GM21381 (cell line): ENCODE results near the gene ZNF302.
"Not testable (repeated sequence)": the region's sequence is repeated elsewhere in the genome, so short reads cannot be mapped to it uniquely, and the experiment has no call there.

Experiments
- ATAC-seq: cut with Tn5 transposase; IDR thresholded peaks from one replicate; pipeline ENCODE4 v1.9.1; 2021; ENCODE audit warnings: mild to moderate bottlenecking, moderate library complexity; ENCODE audit not compliant: unreplicated experiment

The ZNF302 gene

GRCh38 chr19:34669305-34669704 is 8.2 kb upstream of the ZNF302 start:
- ATAC-seq = no peak

DNA sequence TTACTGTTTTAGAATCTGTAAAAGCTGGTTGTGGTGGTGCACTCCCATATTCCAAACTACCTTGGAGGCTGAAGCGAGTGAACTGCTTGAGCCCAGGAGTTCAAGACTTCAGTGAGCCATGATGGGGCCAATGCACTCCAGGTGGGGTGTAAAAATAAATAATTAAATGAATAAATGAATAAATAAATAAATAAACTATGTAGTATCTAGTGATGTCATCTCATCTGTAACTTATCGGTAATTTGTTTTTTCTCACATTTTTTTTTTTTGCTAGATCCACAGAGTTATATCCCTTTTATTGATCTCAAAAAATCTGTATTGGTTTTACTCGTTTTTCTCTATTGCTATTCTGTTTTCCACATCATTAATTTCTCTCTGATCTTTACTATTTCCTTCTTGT is 5.5 kb upstream of the ZNF302 start:
- ATAC-seq = no peak

DNA sequence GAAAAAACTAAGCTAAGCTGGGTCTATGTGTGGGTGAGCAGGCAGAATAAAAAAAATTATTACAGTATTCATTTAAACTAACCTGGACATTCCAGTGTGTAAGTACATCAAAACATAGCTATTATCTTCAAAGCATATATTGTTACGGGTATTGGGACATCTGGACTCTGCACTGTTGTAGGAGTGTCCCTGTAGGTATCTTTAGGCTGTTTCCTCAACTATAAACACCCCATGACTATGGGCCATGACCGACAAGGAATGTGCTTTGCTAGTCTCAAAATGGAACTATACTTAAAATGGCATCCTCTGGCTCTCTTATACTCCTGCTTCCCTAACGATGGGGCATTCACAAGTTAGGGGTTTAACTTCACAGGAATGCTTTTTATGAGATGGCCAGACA is 3.9 kb upstream of the ZNF302 start:
- no peak for ATAC-seq

DNA sequence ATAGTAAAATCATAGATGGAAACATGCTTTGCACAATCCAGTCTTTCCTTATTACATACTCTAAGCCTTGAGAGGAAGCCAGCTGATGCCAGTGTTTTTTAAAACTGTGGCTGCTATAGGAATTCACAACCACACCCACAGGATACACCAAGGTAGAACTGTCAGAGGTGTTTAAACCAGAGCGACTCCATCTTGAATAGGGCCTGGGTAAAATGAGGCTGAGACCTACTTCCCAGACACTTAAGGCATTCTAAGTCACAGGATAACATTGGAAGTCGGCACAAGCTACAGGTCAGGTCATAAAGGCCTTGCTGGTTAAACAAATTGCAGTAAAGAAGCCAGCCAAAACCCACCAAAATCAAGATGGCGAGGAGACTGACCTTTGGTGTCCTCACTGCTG is 2.2 kb upstream of the ZNF302 start:
- no peak for ATAC-seq

- no peak for ATAC-seq
Observed at GRCh38 chr19:34675919-34676318, 1.6 kb upstream of the ZNF302 start.

DNA sequence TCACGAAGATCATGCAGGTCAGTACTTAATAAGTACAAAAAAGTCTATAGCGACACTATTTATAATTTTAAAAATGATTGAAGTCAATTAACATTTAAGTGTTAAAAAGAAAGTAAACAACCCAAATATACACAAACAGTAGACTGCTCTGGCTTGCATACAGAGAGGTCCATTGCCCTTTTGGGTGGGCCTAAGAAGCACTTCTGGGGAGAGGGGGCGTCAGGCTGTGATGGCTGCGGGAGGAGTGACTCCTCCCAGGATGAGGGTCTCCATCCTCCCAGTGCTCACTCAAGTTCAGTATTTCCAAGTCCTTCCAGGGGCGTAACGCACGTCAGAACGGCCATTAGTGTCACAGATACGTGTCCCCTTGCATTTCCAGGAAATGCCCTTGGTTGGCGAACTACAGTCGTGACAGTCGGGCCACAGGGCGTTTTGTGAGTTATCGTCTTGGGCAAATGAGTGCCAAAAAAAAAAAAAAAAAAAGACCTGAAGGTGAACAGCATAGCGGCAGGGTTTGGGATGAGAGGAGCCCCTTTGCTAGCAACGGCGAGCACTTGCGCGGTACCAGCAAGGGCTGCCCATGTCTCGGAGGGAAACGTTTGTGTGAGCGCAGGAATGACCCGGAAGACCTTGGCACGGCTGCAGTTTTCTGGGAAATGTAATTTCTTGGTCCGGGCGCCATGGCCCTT is 637 bp upstream of the ZNF302 start, which contains the start of gene SCGB2B2:
TSS of gene SCGB2B2 (minus strand) at position 463 of the 689 bp plus-strand sequence. CDS start 82,596 bp downstream, outside the sequence.
- ATAC-seq = peak; percentile 49

DNA sequence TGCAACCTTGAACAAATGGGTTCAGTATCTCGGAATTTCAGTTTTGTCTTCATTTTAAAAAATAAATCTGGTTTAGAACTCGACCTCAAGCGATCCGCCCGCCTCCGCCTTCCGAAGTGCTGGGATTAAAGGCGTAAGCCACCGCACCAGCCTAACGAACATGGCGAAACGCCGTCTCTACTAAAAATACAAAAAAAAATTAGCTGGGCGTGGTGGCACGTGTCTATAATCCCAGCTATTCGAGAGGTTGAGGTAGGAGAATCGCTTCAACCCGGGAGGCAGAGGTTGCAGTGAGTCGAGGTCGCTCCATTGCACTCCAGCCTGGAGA is 571 bp downstream of the ZNF302 start:
- no peak for ATAC-seq

DNA sequence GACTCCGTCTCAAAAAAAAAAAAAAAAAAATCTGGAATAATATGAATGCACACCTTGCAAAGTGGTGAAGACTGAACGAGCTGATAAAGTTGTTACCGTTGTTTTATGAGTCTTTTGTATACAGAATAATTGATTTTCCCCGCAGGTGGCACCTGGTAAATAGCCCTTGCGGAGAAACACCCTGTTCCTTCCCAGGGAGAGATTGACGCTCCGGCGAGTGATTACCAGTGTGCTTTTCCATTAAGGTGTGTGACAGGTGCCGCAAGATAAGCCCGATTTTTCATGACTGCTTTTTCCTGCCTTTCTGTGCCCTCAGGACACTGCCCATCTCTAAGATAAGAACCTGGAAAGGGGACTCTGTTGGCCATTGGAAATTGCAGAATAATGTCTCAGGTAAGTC is 943 bp downstream of the ZNF302 start:
- no peak for ATAC-seq

DNA sequence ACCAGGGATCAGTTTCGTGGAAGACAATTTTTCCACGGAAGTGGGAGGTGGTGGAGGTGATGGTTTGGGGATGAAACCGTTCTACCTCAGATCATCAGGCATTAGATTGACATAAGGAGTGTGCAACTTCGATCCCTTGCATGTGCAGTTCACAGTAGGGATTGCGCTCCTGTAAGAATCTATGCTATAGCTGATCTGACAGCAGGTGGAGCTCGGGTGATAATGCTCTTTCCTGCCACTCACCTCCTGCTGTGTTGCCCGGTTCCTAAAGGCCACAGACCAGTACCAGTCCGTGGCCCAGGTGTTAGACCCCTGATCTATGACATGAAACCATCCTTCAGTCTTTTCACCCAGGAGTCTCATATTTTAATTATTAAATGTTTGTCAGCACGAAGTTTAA is 4.0 kb downstream of the ZNF302 start:
- ATAC-seq = no peak

DNA sequence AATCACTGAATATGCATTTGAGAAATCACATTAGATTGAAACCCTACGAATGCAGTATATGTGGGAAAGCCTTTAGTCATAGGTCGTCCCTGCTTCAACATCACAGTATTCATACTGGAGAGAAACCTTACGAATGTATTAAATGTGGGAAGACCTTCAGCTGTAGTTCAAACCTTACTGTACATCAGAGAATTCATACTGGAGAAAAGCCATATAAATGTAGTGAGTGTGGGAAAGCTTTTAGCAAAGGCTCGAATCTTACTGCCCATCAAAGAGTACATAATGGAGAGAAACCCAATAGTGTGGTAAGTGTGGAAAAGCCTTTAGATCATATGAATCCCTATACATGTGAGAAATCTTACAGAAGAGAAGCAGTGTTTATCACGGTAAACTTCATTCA is 7.8 kb downstream of the ZNF302 start:
- ATAC-seq = not testable (repeated sequence)

- ATAC-seq = no peak
Observed at GRCh38 chr19:34686455-34686854, 9.0 kb downstream of the ZNF302 start.

DNA sequence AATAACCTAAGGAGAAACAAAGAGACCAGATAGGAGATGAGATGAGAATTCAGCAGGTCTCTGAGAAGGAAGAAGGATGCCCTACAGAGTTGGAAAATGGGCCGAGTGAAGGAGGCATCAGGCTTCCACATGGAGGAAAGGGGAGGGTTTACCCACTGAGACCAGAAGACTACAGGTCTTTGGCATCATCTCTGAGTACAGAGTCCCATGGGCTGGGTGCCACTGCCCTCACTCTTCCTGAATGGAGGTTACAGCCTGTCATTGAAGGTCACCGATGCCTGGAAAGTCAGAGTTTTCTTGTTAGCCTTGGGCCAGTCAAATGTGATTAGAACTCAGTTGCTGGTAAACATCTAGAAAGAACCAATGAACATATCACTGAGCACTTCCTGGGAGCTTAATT is 9.9 kb downstream of the ZNF302 start:
- no peak for ATAC-seq

DNA sequence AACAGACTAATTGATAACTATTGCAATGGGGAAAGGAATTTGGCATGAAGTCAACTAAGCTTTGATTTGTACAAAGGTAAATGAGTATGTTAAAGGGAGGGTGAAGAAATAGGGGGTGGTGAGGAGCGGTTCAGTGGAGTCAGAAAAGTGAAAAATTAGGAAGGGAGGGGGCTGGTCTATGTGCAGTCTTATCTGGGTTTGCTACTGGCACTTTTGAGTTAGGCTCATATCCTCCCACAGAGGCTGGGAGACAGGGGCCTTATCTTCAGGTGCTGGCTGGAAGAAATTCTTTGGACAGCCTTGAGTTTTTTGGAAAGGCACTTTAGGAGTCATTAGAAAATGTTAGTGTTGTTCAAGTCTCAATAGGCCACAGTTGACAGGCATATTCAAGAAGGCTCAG is 11.1 kb downstream of the ZNF302 start:
- no peak for ATAC-seq

- no peak for ATAC-seq
Observed at GRCh38 chr19:34690372-34690771, 12.9 kb downstream of the ZNF302 start.

GRCh38 chr19:34692549-34692948 is 15.1 kb downstream of the ZNF302 start:
- ATAC-seq = no peak

DNA sequence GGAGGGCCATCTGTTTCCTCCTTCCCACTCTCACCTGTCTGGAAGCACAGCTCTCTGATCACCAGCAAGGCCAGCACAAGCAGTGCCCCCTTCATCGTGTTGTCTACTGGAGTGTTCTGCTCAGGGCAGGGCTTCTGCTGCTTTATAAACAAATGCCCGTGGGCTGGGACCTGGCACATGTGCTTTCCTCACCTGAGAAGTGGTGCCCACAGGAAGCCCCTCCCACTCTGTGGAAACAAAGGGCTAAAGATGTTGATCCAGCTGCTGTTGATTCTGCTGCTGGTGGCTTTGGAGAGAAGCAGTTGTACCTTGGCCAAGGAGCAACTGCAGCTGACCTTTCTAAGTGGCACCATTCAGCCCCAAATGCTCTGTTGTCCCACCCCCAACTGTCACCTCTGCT is 30.2 kb downstream of the ZNF302 start:
- ATAC-seq = no peak

- ATAC-seq = no peak
Observed at GRCh38 chr19:34711890-34712289, 34.4 kb downstream of the ZNF302 start.

GRCh38 chr19:34712395-34713261 is 35.1 kb downstream of the ZNF302 start:
- ATAC-seq = no peak

GRCh38 chr19:34713262-34713637 is 35.8 kb downstream of the ZNF302 start:
- no peak for ATAC-seq

DNA sequence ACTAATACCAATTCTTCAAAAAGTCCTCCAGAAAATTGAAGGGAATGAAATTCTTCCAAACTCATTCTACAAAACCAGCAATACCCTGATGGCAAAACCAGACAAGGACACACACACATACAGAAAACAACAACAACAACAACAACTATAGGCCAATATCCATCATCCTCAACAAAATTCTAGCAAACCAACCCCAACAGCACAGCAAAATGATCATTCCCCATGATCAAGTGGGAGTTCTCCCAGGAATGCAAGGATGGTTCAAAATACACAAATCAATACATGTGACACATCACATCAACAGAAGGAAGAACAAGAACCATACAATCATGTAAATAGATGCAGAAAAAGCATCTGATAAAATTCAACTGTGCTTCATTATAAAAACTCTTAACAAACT is 37.9 kb downstream of the ZNF302 start:
- ATAC-seq = no peak

DNA sequence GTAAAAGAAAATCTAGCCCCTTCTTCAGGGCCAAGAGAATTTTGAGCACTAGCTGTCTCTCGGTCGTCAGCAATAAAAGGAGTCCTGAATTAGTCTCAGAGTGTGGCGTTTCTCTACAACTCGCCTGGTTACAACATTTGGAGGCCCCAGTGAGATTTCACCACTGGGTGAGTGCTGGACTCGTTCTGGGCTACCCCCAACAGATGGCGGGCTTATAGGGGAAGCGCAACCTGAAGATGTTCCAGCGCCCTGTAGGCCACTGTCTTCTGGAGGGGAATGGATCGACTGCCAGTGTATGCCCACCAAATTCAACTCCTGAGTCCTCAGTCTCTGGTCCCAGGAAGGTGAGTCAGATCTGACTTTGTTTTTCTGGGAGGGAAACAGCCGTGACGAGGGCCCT is 44.9 kb downstream of the ZNF302 start:
- no peak for ATAC-seq

DNA sequence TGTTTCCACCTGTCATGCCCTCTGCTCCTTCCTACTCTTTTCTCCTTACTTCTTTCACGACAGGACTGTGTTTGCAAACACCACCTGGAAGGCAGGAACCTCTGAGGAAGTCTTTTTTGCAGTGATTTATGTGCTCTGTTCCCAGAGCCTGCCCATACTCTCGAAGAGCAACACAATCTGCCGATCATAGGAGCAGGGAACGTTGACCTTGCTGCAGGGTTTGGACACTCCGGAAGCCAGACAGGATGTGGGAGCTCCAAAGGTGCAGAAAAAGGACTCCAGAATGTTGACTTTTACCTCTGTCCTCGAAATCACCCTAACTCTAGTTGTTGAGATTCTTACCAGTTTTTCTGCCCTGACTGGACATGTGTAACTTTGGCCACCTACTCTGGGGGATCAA is 47.9 kb downstream of the ZNF302 start:
- ATAC-seq = no peak
